Nephron progenitor cell (in vitro differentiated cells): ENCODE data around the gene TMC8.

Source experiments
- DNase-seq: peaks from one replicate; pipeline ENCODE4 v3.0.0; 2021
- H3K27ac Mint-ChIP-seq: 2 replicates; pipeline ENCODE4 v1.8.0; 2021; ENCODE audit warnings: mild to moderate bottlenecking, moderate library complexity, mixed read lengths
- H3K27me3 Mint-ChIP-seq: 2 replicates; pipeline ENCODE4 v1.8.0; 2021; ENCODE audit warnings: mild to moderate bottlenecking, low read depth, mixed read lengths; ENCODE audit not compliant: poor library complexity
- H3K36me3 Mint-ChIP-seq: 2 replicates; pipeline ENCODE4 v1.8.0; 2021; ENCODE audit warnings: low read depth, mixed read lengths
- H3K4me1 Mint-ChIP-seq: 2 replicates; pipeline ENCODE4 v1.8.0; 2021; ENCODE audit warnings: mixed read lengths
- H3K4me3 Mint-ChIP-seq: 2 replicates; pipeline ENCODE4 v1.8.0; 2021; ENCODE audit warnings: mild to moderate bottlenecking, moderate library complexity, mixed read lengths
- H3K9me3 Mint-ChIP-seq: 2 replicates; pipeline ENCODE4 v1.8.0; 2021; ENCODE audit warnings: mild to moderate bottlenecking, moderate library complexity, mixed read lengths
- CTCF ChIP-seq: fragments of 200-600 bp; sonication (generic); IDR thresholded peaks from 2 replicates; pipeline ENCODE4 v1.5.0; 2021; ENCODE audit warnings: antibody characterized with exemption

Gene TMC8

DNA sequence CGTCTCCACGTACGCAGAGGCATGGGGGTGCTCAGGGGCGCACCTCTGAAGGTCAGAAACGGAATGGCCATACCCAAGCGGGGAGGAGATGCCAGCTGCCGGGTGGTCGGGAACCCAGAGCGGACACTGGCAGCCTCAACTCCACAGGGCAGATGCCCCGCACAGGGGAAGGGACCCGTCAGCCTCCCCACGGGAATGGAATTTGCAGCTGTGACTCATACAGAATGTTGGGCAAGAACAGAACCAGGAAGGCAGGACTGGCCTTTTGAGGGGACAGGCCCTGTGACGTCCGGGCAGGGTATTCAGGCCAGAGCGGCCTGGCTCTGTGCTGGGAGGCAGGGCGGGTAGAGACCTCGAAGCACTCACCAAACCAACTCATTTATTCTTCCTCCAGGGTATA lies 48.8 kb downstream of the TMC8 start:
- H3K4me3 Mint-ChIP-seq = no peak overlapping the region
- no peaks in the 10 kb centered on the region for H3K9me3 Mint-ChIP-seq
- DNase-seq = no peak
- peaks cover 18% of the 10 kb centered on the region for H3K4me1 Mint-ChIP-seq
- peaks cover 3% of the 10 kb centered on the region for H3K27me3 Mint-ChIP-seq
- H3K36me3 Mint-ChIP-seq = peaks cover 51% of the 10 kb centered on the region
- no peak for TF ChIP-seq CTCF
- H3K27ac Mint-ChIP-seq = no peak overlapping the region

DNA sequence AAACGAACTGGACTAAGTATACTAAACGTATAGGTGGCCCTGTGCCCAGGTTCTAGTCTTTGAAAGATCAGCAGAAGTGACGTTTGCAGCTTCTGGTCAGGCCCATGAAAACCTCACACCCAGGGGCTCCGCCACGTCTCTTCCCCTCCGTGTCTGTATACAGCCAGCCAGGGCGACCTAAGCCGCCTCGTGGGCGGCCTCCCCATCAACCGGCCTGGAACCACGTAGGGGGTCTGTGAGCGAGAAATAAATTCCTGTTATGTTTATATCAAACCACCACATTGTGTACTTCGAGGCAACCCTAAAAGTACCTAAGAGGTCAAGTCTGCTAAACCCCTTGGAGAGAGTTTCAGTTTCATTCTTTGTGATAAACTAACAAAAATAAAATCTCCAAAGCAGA lies 49.5 kb downstream of the TMC8 start:
- H3K36me3 Mint-ChIP-seq = peaks cover 51% of the 10 kb centered on the region
- H3K9me3 Mint-ChIP-seq = no peaks in the 10 kb centered on the region
- no peak for DNase-seq
- no peak overlapping the region for H3K27ac Mint-ChIP-seq
- peaks cover 25% of the 10 kb centered on the region for H3K4me1 Mint-ChIP-seq
- H3K27me3 Mint-ChIP-seq = peaks cover 3% of the 10 kb centered on the region
- TF ChIP-seq CTCF = no peak
- H3K4me3 Mint-ChIP-seq = no peak overlapping the region

GRCh38 chr17:78180508-78180907 lies 49.9 kb downstream of the TMC8 start:
- Mint-ChIP-seq H3K27ac (peak overlapping the region; percentile 59), H3K4me3 (no peak overlapping the region), H3K9me3 (no peaks in the 10 kb centered on the region), H3K36me3 (peaks cover 51% of the 10 kb centered on the region), H3K4me1 (peaks cover 29% of the 10 kb centered on the region), H3K27me3 (peaks cover 3% of the 10 kb centered on the region)
- no peak for DNase-seq
- TF ChIP-seq CTCF = no peak

GRCh38 chr17:78182504-78182903 lies 51.9 kb downstream of the TMC8 start:
- H3K27me3 Mint-ChIP-seq = peaks cover 3% of the 10 kb centered on the region
- H3K27ac Mint-ChIP-seq = no peak overlapping the region
- no peaks in the 10 kb centered on the region for H3K9me3 Mint-ChIP-seq
- no peak overlapping the region for H3K4me3 Mint-ChIP-seq
- peaks cover 56% of the 10 kb centered on the region for H3K36me3 Mint-ChIP-seq
- peaks cover 36% of the 10 kb centered on the region for H3K4me1 Mint-ChIP-seq
- no peak for DNase-seq
- no peak for TF ChIP-seq CTCF

GRCh38 chr17:78183916-78184315 lies 53.3 kb downstream of the TMC8 start:
- Mint-ChIP-seq H3K36me3 (peaks cover 49% of the 10 kb centered on the region), H3K4me1 (peaks cover 43% of the 10 kb centered on the region), H3K27ac (no peak overlapping the region), H3K9me3 (no peaks in the 10 kb centered on the region), H3K4me3 (peak overlapping the region; percentile 66), H3K27me3 (peaks cover 3% of the 10 kb centered on the region)
- no peak for DNase-seq
- no peak for TF ChIP-seq CTCF

- TF ChIP-seq CTCF = no peak
- Mint-ChIP-seq H3K4me1 (peaks cover 43% of the 10 kb centered on the region), H3K36me3 (peaks cover 45% of the 10 kb centered on the region), H3K4me3 (peak overlapping the region; percentile 66), H3K27me3 (peaks cover 3% of the 10 kb centered on the region), H3K27ac (peak overlapping the region; percentile 84), H3K9me3 (no peaks in the 10 kb centered on the region)
- DNase-seq = no peak
Measured at GRCh38 chr17:78184351-78184750, 53.8 kb downstream of the TMC8 start.
